Nephron (organoid): ENCODE results near the gene SCAND1.

ENCODE experiments used
- H3K27ac Mint-ChIP-seq, 3 experiments: 2 replicates each; pipeline ENCODE4 v1.8.0; 2020; ENCODE audit warnings: mixed read lengths in 3 of 3, mild to moderate bottlenecking in 2 of 3, moderate library complexity in 1 of 3
- H3K27me3 Mint-ChIP-seq: 2 replicates; pipeline ENCODE4 v1.8.0; 2021; ENCODE audit warnings: low read depth, mild to moderate bottlenecking, moderate library complexity, mixed read lengths
- H3K36me3 Mint-ChIP-seq: 2 replicates; pipeline ENCODE4 v1.8.0; 2020; ENCODE audit warnings: low read depth, mixed read lengths
- H3K4me1 Mint-ChIP-seq: 2 replicates; pipeline ENCODE4 v1.8.0; 2020; ENCODE audit warnings: mixed read lengths
- H3K4me3 Mint-ChIP-seq, 3 experiments: 2 replicates each; pipeline ENCODE4 v1.8.0; 2020; ENCODE audit warnings: mild to moderate bottlenecking in 3 of 3, mixed read lengths in 3 of 3, moderate library complexity in 2 of 3
- H3K9me3 Mint-ChIP-seq: 2 replicates; pipeline ENCODE4 v1.8.0; 2020; ENCODE audit warnings: mixed read lengths
- CTCF ChIP-seq, 3 experiments: fragments of 200-600 bp; sonication (generic); IDR thresholded peaks; one replicate each; pipeline ENCODE4 v1.5.0; 2021; ENCODE audit warnings: antibody characterized with exemption in 3 of 3; ENCODE audit not compliant: unreplicated experiment in 3 of 3

The SCAND1 gene

GRCh38 chr20:35909176-35909575 lies 45.1 kb downstream of the SCAND1 start:
- no peak overlapping the region for H3K4me3 Mint-ChIP-seq
- no peaks in the 10 kb centered on the region for H3K27me3 Mint-ChIP-seq
- TF ChIP-seq CTCF (IDR thresholded peaks at IDR 0.05; ENCODE audit: unreplicated experiment in 3 of 3) = no peak
- peaks cover 62% of the 10 kb centered on the region for H3K36me3 Mint-ChIP-seq
- no peak overlapping the region for H3K27ac Mint-ChIP-seq
- H3K9me3 Mint-ChIP-seq = no peaks in the 10 kb centered on the region
- no peaks in the 10 kb centered on the region for H3K4me1 Mint-ChIP-seq

GRCh38 chr20:35908007-35908406 lies 46.3 kb downstream of the SCAND1 start:
- Mint-ChIP-seq H3K4me1 (no peaks in the 10 kb centered on the region), H3K4me3 (no peak overlapping the region), H3K36me3 (peaks cover 62% of the 10 kb centered on the region), H3K27me3 (no peaks in the 10 kb centered on the region), H3K9me3 (no peaks in the 10 kb centered on the region), H3K27ac (no peak overlapping the region)
- TF ChIP-seq CTCF (IDR thresholded peaks at IDR 0.05; ENCODE audit: unreplicated experiment in 3 of 3) = no peak

- TF ChIP-seq CTCF (IDR thresholded peaks at IDR 0.05; ENCODE audit: unreplicated experiment in 3 of 3) = no peak
- no peaks in the 10 kb centered on the region for H3K27me3 Mint-ChIP-seq
- no peak overlapping the region for H3K4me3 Mint-ChIP-seq
- peaks cover 54% of the 10 kb centered on the region for H3K36me3 Mint-ChIP-seq
- no peaks in the 10 kb centered on the region for H3K4me1 Mint-ChIP-seq
- no peak overlapping the region for H3K27ac Mint-ChIP-seq
- no peaks in the 10 kb centered on the region for H3K9me3 Mint-ChIP-seq
Measured at GRCh38 chr20:35907017-35907701, 47.1 kb downstream of the SCAND1 start.

GRCh38 chr20:35904982-35905663 lies 49.2 kb downstream of the SCAND1 start:
- TF ChIP-seq CTCF (IDR thresholded peaks at IDR 0.05; ENCODE audit: unreplicated experiment in 3 of 3) = no peak
- Mint-ChIP-seq H3K36me3 (peaks cover 50% of the 10 kb centered on the region), H3K9me3 (no peaks in the 10 kb centered on the region), H3K27me3 (no peaks in the 10 kb centered on the region), H3K4me3 (no peak overlapping the region), H3K27ac (no peak overlapping the region), H3K4me1 (no peaks in the 10 kb centered on the region)

GRCh38 chr20:35903843-35904242 lies 50.5 kb downstream of the SCAND1 start:
- Mint-ChIP-seq H3K36me3 (peaks cover 48% of the 10 kb centered on the region), H3K4me3 (no peak overlapping the region), H3K27ac (no peak overlapping the region), H3K27me3 (no peaks in the 10 kb centered on the region), H3K9me3 (no peaks in the 10 kb centered on the region), H3K4me1 (no peaks in the 10 kb centered on the region)
- TF ChIP-seq CTCF (IDR thresholded peaks at IDR 0.05; ENCODE audit: unreplicated experiment in 3 of 3) = no peak
